GM21447 (cell line): ENCODE data around the gene FAM124A.

Source experiments
- ATAC-seq: cut with Tn5 transposase; IDR thresholded peaks from one replicate; pipeline ENCODE4 v1.9.1; 2021; ENCODE audit not compliant: unreplicated experiment

The FAM124A gene

GRCh38 chr13:51218626-51219025 lies 3.6 kb upstream of the FAM124A start:
- ATAC-seq = no peak

- ATAC-seq = no peak
These were observed 1.5 kb upstream of the FAM124A start for GRCh38 chr13:51220706-51221105.

DNA sequence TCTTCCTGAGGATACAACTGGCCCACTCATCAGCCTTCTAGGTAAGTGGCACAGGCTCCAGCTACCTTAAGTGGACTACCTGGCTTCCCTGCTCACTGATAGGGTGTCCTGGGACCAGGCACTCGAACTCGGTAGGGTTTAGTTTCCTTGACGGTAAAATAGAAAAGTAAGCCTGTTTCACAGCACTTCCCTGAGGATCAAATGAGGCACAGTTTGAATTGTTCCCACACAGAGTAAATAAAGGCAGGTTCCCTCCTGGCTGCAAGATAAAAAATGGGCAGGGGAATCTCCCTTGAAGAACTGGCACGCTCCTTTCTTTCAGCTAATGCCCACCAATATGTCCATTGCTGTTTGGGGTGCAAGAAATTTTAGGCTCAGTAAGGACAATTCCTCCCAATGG lies 1.1 kb upstream of the FAM124A start:
- no peak for ATAC-seq

DNA sequence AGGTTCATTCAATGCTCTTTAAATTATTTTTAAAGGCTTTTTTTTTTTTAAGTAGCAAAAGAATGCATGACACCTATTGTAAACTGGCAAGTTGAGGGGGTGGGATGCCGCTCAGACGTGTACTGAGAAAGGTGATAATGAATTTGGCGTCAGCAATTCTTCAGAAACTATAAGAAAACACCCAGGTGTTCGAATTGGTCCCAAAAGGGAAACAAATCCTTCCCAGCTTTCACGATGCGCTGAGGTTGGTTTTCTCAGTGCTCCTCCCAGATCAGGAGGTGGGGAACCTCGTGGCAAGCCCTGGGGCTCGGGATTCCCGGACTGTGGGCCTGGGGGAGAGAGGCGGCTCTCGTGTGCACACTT lies 543 bp upstream of the FAM124A start:
- no peak for ATAC-seq

GRCh38 chr13:51222686-51223559 lies 725 bp downstream of the FAM124A start:
- ATAC-seq = no peak

- no peak for ATAC-seq
These were observed 1.5 kb downstream of the FAM124A start for GRCh38 chr13:51223560-51224270.

DNA sequence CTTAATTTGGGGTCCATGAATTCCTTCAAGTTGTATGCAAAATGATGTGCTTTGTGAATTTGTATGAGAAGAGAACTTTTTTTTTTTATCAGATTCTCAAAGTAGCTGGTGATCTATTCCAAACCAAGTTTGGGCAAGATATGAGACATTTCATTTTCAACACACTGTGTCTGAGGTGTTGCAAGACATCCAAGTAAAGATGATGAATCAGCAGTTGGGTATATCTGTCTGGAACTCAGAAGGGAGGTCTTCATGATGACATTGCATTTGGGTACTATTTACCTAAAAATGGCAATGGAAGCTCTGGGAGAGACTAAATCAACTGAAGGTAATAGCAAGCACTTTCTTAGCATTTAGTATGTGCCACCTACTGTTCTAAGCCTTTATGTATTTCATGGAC lies 2.8 kb downstream of the FAM124A start:
- ATAC-seq = no peak

GRCh38 chr13:51227404-51227803 lies 5.2 kb downstream of the FAM124A start:
- no peak for ATAC-seq

DNA sequence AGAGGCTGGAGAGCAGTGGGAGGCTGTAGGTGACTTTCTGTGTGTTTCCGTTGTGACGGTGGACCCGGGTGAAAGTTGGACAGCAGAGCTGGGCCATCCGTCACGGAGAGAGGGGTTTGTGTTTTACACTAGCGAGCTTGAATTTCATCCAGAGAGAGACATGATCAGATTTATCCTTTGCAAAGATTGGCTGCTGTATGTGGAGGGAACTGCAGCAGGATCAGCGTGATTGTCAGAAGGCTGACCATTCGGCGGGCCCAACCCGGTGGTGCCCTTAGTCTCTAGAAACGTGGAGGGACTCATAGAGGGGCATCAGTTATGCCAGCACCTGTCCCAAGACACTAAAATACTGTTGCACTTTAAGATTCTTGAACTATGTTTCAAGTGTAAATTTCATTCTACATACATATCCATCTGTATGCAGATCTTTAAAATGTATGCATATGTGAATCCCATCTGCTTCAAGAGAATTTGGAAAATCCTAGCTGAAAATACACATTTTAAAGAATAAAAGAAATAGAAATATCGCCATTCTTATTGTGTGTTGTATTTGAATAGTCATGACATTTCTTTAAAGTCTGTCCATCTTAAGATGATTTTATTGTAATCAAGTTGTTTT lies 7.0 kb downstream of the FAM124A start:
- no peak for ATAC-seq

DNA sequence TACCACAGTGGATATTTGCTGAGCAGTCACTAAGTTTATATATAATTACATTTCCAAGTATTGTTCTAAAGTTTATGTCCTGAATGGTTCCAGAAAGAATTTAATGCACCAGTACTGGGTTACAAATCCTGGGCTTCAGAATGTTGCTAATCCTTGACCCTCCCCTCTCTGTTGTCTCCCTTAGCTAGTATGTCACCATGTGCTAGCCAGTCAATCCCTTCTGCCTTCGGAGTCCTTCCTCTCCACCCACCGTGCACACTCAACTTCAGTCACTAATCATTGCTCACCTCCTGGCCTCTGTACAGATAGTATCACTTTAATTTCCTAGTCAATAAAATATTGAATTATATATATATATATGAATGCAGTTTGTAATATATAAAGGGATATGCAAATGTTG lies 7.5 kb downstream of the FAM124A start:
- no peak for ATAC-seq

DNA sequence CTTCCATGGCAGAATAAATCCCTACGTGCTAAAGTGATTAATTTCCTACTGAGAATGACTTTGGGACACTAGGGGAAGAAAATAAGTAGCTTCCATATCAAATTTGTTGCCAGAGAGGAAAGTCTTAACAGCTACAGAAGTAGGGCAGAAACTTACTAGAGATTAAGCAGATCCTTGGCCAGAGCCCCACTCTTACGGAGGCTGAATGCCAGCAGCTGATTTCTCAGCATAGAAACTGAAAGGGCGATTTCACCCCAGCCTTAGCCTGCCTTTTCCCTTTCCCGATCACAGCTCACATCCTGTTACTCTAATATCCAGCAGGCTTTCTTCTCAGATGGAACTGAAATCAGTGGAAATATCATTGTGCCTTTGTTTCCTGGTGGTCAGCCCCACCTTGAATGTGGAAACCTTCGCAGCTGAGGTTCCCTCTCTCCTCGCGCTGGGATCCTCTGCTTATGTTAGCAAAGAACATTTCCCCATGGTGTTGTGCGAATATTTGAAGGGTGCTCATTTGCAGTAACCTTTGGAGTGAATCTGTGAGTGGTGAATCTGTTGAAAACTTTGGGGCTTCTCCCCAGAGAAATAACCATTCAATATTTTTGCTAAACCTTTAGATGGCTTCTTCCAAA lies 8.4 kb downstream of the FAM124A start:
- ATAC-seq = no peak

DNA sequence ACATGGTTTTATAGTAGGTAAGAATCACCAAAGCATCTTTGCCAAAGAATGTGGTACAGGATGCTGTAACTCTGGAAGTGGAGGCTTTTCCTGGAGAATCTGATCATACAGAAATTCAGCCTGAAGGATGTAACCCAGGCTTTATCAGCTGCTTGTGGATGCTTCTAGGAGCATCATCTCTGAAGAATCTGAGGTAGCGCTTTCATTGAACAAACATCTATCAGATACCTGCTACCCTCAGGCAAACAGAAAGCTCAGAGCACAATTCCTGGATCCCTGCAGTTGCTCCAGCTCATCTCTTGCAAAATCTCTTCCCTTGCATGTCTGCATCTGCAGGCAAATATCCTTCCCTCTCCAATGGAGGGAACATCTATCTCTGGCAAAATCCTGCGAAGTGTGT lies 9.3 kb downstream of the FAM124A start:
- no peak for ATAC-seq

DNA sequence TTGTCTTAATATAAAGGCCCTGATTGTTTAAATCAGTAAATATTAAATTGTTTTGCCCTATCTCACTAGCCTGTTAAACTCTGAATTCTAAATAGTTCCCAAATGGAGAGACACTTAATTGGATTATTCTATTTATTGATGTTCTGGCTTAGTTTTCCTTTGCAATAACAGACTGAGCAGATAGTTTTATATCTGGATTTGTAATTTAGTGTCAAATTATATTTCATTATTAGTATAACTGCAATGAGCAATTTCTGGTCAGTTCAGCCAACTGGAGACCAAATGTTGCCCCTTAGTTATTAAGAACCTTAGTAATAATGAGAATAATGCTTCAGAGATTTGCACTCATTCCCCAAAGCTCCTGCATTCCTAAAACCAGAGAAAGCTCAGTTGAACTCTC lies 10.1 kb downstream of the FAM124A start:
- no peak for ATAC-seq

DNA sequence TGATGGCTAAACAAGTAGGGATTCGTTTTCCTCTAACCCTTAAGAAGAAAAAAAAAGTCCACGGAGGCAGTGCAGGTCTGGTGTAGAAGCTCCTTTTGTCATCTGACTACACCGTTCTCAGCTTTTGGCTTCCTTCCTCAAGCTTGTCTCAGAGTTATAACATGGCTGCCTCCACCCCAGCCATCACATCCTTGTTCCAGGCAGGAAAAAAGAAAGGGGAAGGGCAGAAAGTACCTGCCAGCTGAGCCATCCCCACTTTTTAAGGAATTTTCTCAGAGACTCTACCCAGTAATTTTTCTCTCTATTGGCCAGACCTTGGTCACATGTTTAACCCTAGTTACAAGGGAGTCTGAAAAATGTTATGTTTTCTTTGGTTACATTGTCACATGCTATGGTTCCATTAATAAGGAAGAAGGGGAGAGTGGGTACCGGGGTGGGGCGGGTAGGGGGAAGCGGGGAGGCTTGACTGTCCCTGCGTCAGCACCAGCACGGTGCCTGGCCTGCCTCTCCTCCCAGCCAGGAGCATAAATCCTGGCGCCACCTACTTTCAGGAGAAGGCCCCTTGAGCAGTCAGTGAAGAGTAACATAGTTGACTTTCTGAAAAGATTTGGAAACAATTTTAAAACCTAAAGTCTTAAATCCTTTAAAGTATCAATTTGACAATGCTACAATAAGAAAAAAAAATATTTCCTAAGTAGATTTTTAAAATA lies 11.1 kb downstream of the FAM124A start:
- ATAC-seq = no peak

DNA sequence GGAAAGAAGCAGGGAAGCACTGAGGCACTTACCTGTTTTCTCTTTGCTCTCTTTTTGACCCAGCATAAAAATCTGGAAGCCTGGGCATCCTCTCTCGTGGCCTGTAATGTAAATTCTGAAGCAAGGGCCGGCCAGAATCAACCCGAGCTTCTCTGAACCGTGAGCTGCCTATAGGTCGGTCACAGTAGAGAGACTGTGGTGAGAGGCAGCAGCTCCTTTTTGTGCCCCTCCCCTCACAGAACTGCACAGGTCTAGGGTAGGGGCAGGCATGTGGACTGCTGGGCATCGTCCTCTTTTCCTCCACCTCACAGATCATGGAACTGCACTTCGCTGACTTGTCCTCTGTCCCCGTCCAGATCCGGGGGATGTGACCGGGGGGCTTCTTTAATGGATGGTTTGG lies 12.5 kb downstream of the FAM124A start:
- ATAC-seq = no peak

- no peak for ATAC-seq
These were observed 13.0 kb downstream of the FAM124A start for GRCh38 chr13:51235186-51235585.

DNA sequence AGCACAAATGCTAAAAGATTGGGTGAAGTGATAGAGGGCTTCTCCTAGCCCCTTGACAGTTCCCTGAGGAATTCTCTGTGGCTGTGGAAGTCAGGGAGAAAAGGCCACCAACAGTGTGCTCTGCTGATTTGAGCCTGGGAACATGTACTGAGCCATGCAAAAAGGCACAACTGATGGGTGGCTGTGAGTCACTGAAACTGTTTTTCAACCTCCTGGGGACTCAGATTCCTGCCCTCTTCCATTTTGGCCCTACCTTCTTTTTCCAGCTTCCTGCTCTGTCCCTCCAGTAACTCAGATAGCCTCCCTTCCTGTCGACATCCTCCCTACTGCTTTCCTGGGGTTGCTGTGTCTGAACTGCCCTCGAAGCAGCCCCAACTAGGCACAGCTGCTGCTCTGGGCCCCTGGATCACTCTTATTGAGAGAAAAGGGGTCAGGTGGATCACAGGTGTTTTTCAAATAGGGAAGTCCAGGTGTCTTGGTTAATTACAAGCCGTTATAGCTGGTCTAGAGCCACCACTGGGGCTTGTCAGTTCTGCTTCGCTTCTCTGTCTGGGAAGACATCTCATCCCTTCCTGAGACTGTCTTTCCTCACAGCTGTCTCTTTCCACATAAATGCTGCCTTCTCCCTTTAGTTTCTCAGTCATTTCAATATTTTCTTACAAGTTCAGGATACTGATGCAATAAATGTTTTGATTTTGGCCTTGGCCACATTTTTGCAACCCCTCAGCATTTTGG lies 13.7 kb downstream of the FAM124A start:
- ATAC-seq = no peak

DNA sequence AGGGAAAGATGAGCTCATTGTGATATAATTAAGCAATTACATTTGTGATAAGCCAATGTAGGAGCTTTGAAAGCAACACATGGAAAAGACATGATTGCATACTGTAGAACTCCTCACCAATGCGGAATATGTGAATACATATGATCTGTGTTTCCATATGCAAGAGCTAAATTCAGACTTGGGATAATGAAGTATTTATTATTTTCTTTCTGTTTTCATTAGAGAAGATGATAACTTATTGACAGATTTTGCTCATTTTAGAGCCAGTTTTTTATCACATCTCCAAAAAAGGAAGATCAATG lies 14.2 kb downstream of the FAM124A start:
- ATAC-seq = no peak

DNA sequence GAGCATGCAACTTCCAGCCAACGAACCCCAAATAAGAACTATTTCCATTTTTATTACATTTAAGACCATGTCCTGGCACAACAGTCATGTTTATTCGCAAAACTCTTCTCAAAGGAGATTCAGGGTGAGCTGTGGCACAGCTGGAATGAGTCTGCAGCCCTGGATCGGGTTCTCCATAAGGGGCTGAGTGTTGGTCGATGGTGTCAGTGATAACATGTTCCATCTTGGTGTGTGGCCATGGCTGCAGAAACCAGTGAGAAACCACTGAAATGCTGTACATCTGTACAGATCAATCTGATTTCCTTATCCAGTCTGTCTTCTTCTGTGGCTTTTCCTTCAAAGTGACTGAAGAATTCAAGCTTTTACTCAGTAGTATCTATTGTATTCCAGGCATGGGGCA lies 15.2 kb downstream of the FAM124A start:
- no peak for ATAC-seq

- no peak for ATAC-seq
These were observed 15.7 kb downstream of the FAM124A start for GRCh38 chr13:51237887-51238286.

GRCh38 chr13:51240178-51240577 lies 18.0 kb downstream of the FAM124A start:
- ATAC-seq = no peak
